A549 (cell line): Measurements from ENCODE around the gene ANTXR2. TPM values are rescaled to one million over a fixed set of nuclear protein-coding genes. Genes with fewer than 3 reads are reported as not detected.
A peak's percentile ranks its signal among the peaks of the same experiment; 100 is the strongest.

Experiments
- ATAC-seq, 2 experiments: fragments of 200-7000 bp in 1 of 2; fragments of >200 bp in 1 of 2; cut with Nextera tagmentation in 1 of 2; cut with Tn5 transposase in 1 of 2; 3 replicates each; pipeline versions ENCODE4 v1.8.0 to v1.9.1; 2018 to 2020; ENCODE audit warnings: mild to moderate bottlenecking in 1 of 2, moderate library complexity in 1 of 2
- CTCF ChIA-PET: fragments of 300-600 bp; sonication (Branson Sonifier 250); formaldehyde crosslinking; extraction: SDS; loops from one replicate; lab custom pipeline; 2021; ENCODE audit warnings: antibody characterized with exemption, inconsistent platforms; lab: Yijun Ruan, JAX
- POLR2A ChIA-PET: fragments of 350-600 bp; formaldehyde crosslinking; extraction: SDS; loops from one replicate; lab custom pipeline; 2021; ENCODE audit warnings: antibody characterized with exemption, inconsistent platforms; lab: Yijun Ruan, JAX
- DNase-seq, 2 experiments: peaks; one replicate each; pipeline versions ENCODE4 v3.0.0 to v3.0.0-alpha.2; 2011 to 2016; ENCODE audit warnings: low read depth in 1 of 2, low spot score in 1 of 2
- FAIRE-seq: peaks from 2 replicates; lab custom pipeline; 2011; peaks lifted over from hg19 to GRCh38; lab: Jason Lieb, UNC
- H3K27ac ChIP-seq, 2 experiments: fragments of >200 bp; sonication (Bioruptor Twin); formaldehyde crosslinking; 3 replicates each; pipeline ENCODE4 v1.5.1; 2016 to 2017
- H3K4me1 ChIP-seq: fragments of >200 bp; sonication (Bioruptor Twin); formaldehyde crosslinking; 3 replicates; pipeline ENCODE4 v1.6.1; 2016
- H3K4me2 ChIP-seq: fragments of >200 bp; sonication (Bioruptor Twin); formaldehyde crosslinking; 3 replicates; pipeline ENCODE4 v1.6.1; 2016
- H3K4me3 ChIP-seq: fragments of >200 bp; sonication (Bioruptor Twin); formaldehyde crosslinking; 3 replicates; pipeline ENCODE4 v1.5.1; 2016
- H3K9me3 ChIP-seq: fragments of >200 bp; sonication (Bioruptor Twin); formaldehyde crosslinking; 3 replicates; pipeline ENCODE4 v1.6.1; 2016
- BHLHE40 ChIP-seq: IDR thresholded peaks from 2 replicates; pipeline ENCODE4 v1.6.1; 2012; ENCODE audit warnings: low read depth, low read length, inconsistent platforms
- CBX8 ChIP-seq: fragments of 200-600 bp; sonication (generic); IDR thresholded peaks from 2 replicates; pipeline ENCODE4 v1.6.1; 2016
- CHD4 ChIP-seq: fragments of 200-600 bp; sonication (generic); IDR thresholded peaks from 2 replicates; pipeline ENCODE4 v1.6.1; 2016; ENCODE audit warnings: antibody characterized with exemption, mild to moderate bottlenecking, borderline replicate concordance
- EHF ChIP-seq: fragments of 250-450 bp; sonication (Bioruptor Pico); IDR thresholded peaks from 2 replicates; pipeline ENCODE4 v1.5.0; 2020; ENCODE audit warnings: mild to moderate bottlenecking
- EHMT2 ChIP-seq: fragments of 200-600 bp; sonication (generic); IDR thresholded peaks from 2 replicates; pipeline ENCODE4 v1.6.1; 2016; ENCODE audit warnings: antibody characterized with exemption, low read depth, mild to moderate bottlenecking, moderate library complexity
- ESRRA ChIP-seq: fragments of 150-350 bp; IDR thresholded peaks from 2 replicates; pipeline ENCODE4 v1.6.1; 2014; ENCODE audit warnings: mild to moderate bottlenecking, low read length, borderline replicate concordance
- FOSL2 ChIP-seq, 2 experiments: fragments of 450-650 bp in 1 of 2; fragments of >200 bp in 1 of 2; sonication (Bioruptor Twin) in 1 of 2; formaldehyde crosslinking; IDR thresholded peaks; 2 replicates each; pipeline versions ENCODE4 v1.5.0 to v1.6.1; 2016 to 2020; ENCODE audit warnings: mild to moderate bottlenecking in 1 of 2, moderate library complexity in 1 of 2
- GATA3 ChIP-seq: IDR thresholded peaks from 2 replicates; pipeline ENCODE4 v1.6.1; 2012; ENCODE audit warnings: borderline replicate concordance
- HEYL ChIP-seq: fragments of 250-450 bp; sonication (Bioruptor Pico); IDR thresholded peaks from 2 replicates; pipeline ENCODE4 v1.8.0; 2021; ENCODE audit warnings: mild to moderate bottlenecking, moderate library complexity
- JUN ChIP-seq, 2 experiments: fragments of >200 bp; sonication (Bioruptor Twin); formaldehyde crosslinking; IDR thresholded peaks; 2 replicates in 1 of 2; 3 replicates in 1 of 2; pipeline ENCODE4 v1.6.1; 2016 to 2017
- JUNB ChIP-seq: fragments of >200 bp; sonication (Bioruptor Twin); formaldehyde crosslinking; IDR thresholded peaks from 2 replicates; pipeline ENCODE4 v1.6.1; 2016
- KDM1A ChIP-seq: fragments of 200-600 bp; sonication (generic); IDR thresholded peaks from 2 replicates; pipeline ENCODE4 v1.6.1; 2016; ENCODE audit warnings: low read depth, mild to moderate bottlenecking
- MAFK ChIP-seq: fragments of 450-650 bp; IDR thresholded peaks from 2 replicates; pipeline ENCODE4 v1.6.1; 2014; ENCODE audit not compliant: partially characterized antibody
- MAZ ChIP-seq: fragments of 150-350 bp; IDR thresholded peaks from 2 replicates; pipeline ENCODE4 v1.6.1; 2014; ENCODE audit warnings: antibody characterized with exemption, low read depth, low read length, borderline replicate concordance
- NPAS2 ChIP-seq: fragments of 250-450 bp; sonication (Bioruptor Pico); IDR thresholded peaks from 2 replicates; pipeline ENCODE4 v1.8.0; 2022; ENCODE audit warnings: mild to moderate bottlenecking, moderate library complexity, borderline replicate concordance
- NR3C1 ChIP-seq: fragments of >200 bp; sonication (Bioruptor Twin); formaldehyde crosslinking; IDR thresholded peaks from 3 replicates; pipeline ENCODE4 v1.6.1; 2017
- PHF8 ChIP-seq: fragments of 200-600 bp; sonication (generic); IDR thresholded peaks from 2 replicates; pipeline ENCODE4 v1.6.1; 2016; ENCODE audit warnings: low read depth, mild to moderate bottlenecking, antibody characterized with exemption, moderate library complexity, borderline replicate concordance
- POLR2AphosphoS2 ChIP-seq: conservative IDR thresholded peaks from 2 replicates; pipeline ENCODE4 v1.6.1; 2012; ENCODE audit warnings: low read length, improper control_type of control experiment, inconsistent platforms
- RFX5 ChIP-seq: fragments of 450-650 bp; IDR thresholded peaks from 2 replicates; pipeline ENCODE4 v1.7.1; 2014; ENCODE audit warnings: antibody characterized with exemption, mild to moderate bottlenecking, moderate library complexity
- TFCP2L1 ChIP-seq: fragments of 250-450 bp; sonication (Bioruptor Pico); IDR thresholded peaks from 2 replicates; pipeline ENCODE4 v1.5.0; 2021; ENCODE audit warnings: mild to moderate bottlenecking
- TP53 ChIP-seq: fragments of 250-450 bp; sonication (Bioruptor Pico); IDR thresholded peaks from 2 replicates; pipeline ENCODE4 v1.5.0; 2021; ENCODE audit warnings: mild to moderate bottlenecking, moderate library complexity
- ZC3H11A ChIP-seq: fragments of 450-650 bp; IDR thresholded peaks from 2 replicates; pipeline ENCODE4 v1.6.1; 2014; ENCODE audit warnings: antibody characterized with exemption, mild to moderate bottlenecking
- ZFP36 ChIP-seq: fragments of 450-650 bp; IDR thresholded peaks from 2 replicates; pipeline ENCODE4 v1.6.1; 2014; ENCODE audit warnings: borderline replicate concordance; ENCODE audit not compliant: partially characterized antibody
- ZSCAN20 ChIP-seq: fragments of 250-450 bp; sonication (Bioruptor Pico); IDR thresholded peaks from 2 replicates; pipeline ENCODE4 v1.8.0; 2022; ENCODE audit warnings: mild to moderate bottlenecking, moderate library complexity
- WGBS: methylation state at CpG from one replicate; pipeline ENCODE4 v1.1.6; 2017; ENCODE audit errors: missing lambda C conversion rate; 5-methylcytosine and 5-hydroxymethylcytosine counted together
- polyA plus RNA-seq, 4 experiments: library from polyadenylated mRNA; depleted of rRNA in 3 of 4; stranded (reverse); fragments of >200 nt; fragmentation: RNase III in 1 of 4; extraction: RNeasy Plus Mini Kit Qiagen cat#74134 plus additional on column Dnase treatment in 1 of 4; gene quantifications; 2 replicates in 3 of 4; 3 replicates in 1 of 4; pipeline ENCODE4 v1.2.3, GENCODE V29; 2011 to 2017
- TF ChIP-seq, protein P1 (sequence below): IDR thresholded peaks from 2 replicates; pipeline ENCODE4 v1.6.1; 2012
- TF ChIP-seq, protein P2 (sequence below): fragments of 450-650 bp; IDR thresholded peaks from 2 replicates; pipeline ENCODE4 v1.6.1; 2014; ENCODE audit warnings: antibody characterized with exemption
- TF ChIP-seq, protein P3 (sequence below): fragments of 250-450 bp; sonication (Bioruptor Pico); IDR thresholded peaks from 2 replicates; pipeline ENCODE4 v1.5.0; 2020; ENCODE audit warnings: low read depth, mild to moderate bottlenecking, moderate library complexity
- TF ChIP-seq, protein P4 (sequence below): fragments of 250-450 bp; sonication (Bioruptor Pico); IDR thresholded peaks from 2 replicates; pipeline ENCODE4 v1.5.0; 2021; ENCODE audit warnings: mild to moderate bottlenecking, moderate library complexity, borderline replicate concordance
- TF ChIP-seq, protein P5 (sequence below): fragments of 150-350 bp; IDR thresholded peaks from 2 replicates; pipeline ENCODE4 v1.6.1; 2014; ENCODE audit warnings: low read depth, mild to moderate bottlenecking, low read length
- TF ChIP-seq, protein P6 (sequence below): fragments of >200 bp; sonication (Bioruptor Twin); formaldehyde crosslinking; IDR thresholded peaks from 3 replicates; pipeline ENCODE4 v1.6.1; 2016

ANTXR2 gene
- polyA plus RNA-seq, 2 of the 4 experiments (the other 2 are of a cell fraction): 2.3 to 3.0 TPM

DNA sequence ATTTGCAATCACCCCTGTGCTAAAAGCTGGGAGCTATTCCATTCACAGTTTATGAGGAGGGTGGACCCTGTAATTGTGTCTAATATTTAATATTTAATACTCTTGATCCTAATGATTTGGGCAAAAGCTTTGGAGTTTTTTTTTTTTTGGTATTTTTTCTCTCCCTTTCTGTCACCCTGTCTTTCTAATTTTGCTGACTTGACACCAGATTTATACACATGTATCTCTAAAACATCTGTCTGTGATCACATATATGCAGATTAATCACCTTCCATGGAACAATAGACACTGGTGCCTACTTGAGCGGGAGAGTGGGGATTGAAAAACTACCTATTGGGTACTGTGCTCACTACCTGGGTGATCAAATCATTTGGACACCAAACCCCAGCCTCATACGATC lies 18.7 kb upstream of the ANTXR2 start:
- ChIA-PET CTCF (no interaction called here), POLR2A (no interaction called here)
- DNase-seq (no peak), ATAC-seq (no peak), FAIRE-seq (no peak)
- H3K4me2 ChIP-seq: no peak overlapping the region
- no peak overlapping the region for H3K27ac ChIP-seq
- 46% methylated on average over 2 of the region's 2 CpGs for WGBS
- TF ChIP-seq RFX5 (no peak), MAFK (peak; percentile 31), JUN (IDR thresholded peaks at IDR 0.05) (no peak)
- no peak overlapping the region for H3K4me3 ChIP-seq
- H3K4me1 ChIP-seq: no peaks in the 10 kb centered on the region
- H3K9me3 ChIP-seq: no peaks in the 10 kb centered on the region

DNA sequence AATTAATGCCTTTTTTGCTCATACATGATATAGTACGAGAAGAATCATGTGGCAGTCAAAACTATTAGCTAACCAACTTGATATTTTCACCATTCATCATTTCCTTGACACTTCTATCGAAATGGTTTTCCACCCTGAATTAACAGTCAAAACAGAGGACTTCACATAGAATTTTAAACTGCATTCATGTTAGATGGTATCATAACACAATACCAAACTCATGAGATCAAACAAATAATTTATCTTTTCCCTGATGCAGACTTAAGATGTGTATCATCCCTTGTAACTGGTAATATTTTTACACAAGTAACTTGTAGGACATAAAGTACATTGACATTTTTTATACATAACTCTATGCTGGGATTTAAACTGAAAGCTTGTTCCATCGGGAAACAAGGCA lies 18.2 kb upstream of the ANTXR2 start:
- TF ChIP-seq EHMT2 (no peak), ZSCAN20 (no peak), JUNB (no peak), TP53 (CRISPR knock-in tag) (no peak), ZFP36 (no peak), ZC3H11A (no peak), HEYL (CRISPR knock-in tag) (no peak), GATA3 (no peak), TFCP2L1 (CRISPR knock-in tag) (no peak), EHF (CRISPR knock-in tag) (no peak), CHD4 (no peak), MAZ (no peak), FOSL2 (IDR thresholded peaks at IDR 0.05) (no peak), FOSL2 (CRISPR knock-in tag; IDR thresholded peaks at IDR 0.05) (no peak), BHLHE40 (no peak), NR3C1 (no peak), PHF8 (no peak)
- TF ChIP-seq, protein P1, sequence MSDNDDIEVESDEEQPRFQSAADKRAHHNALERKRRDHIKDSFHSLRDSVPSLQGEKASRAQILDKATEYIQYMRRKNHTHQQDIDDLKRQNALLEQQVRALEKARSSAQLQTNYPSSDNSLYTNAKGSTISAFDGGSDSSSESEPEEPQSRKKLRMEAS: no peak
- TF ChIP-seq, protein P2, sequence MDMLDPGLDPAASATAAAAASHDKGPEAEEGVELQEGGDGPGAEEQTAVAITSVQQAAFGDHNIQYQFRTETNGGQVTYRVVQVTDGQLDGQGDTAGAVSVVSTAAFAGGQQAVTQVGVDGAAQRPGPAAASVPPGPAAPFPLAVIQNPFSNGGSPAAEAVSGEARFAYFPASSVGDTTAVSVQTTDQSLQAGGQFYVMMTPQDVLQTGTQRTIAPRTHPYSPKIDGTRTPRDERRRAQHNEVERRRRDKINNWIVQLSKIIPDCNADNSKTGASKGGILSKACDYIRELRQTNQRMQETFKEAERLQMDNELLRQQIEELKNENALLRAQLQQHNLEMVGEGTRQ: no peak
- TF ChIP-seq, protein P3, sequence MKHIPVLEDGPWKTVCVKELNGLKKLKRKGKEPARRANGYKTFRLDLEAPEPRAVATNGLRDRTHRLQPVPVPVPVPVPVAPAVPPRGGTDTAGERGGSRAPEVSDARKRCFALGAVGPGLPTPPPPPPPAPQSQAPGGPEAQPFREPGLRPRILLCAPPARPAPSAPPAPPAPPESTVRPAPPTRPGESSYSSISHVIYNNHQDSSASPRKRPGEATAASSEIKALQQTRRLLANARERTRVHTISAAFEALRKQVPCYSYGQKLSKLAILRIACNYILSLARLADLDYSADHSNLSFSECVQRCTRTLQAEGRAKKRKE (CRISPR knock-in tag): no peak
- TF ChIP-seq, protein P4, sequence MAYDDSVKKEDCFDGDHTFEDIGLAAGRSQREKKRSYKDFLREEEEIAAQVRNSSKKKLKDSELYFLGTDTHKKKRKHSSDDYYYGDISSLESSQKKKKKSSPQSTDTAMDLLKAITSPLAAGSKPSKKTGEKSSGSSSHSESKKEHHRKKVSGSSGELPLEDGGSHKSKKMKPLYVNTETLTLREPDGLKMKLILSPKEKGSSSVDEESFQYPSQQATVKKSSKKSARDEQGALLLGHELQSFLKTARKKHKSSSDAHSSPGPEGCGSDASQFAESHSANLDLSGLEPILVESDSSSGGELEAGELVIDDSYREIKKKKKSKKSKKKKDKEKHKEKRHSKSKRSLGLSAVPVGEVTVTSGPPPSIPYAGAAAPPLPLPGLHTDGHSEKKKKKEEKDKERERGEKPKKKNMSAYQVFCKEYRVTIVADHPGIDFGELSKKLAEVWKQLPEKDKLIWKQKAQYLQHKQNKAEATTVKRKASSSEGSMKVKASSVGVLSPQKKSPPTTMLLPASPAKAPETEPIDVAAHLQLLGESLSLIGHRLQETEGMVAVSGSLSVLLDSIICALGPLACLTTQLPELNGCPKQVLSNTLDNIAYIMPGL (CRISPR knock-in tag): no peak
- CTCF ChIA-PET: no interaction called here
- no peak for DNase-seq
- Histone ChIP-seq H3K4me1 (no peaks in the 10 kb centered on the region), H3K9me3 (no peaks in the 10 kb centered on the region), H3K4me2 (no peak overlapping the region), H3K4me3 (no peak overlapping the region), H3K27ac (no peak overlapping the region)
- WGBS: 20% methylated on average over 3 of the region's 3 CpGs
- no peak for FAIRE-seq
- POLR2A ChIA-PET: no interaction called here
- ATAC-seq: no peak

DNA sequence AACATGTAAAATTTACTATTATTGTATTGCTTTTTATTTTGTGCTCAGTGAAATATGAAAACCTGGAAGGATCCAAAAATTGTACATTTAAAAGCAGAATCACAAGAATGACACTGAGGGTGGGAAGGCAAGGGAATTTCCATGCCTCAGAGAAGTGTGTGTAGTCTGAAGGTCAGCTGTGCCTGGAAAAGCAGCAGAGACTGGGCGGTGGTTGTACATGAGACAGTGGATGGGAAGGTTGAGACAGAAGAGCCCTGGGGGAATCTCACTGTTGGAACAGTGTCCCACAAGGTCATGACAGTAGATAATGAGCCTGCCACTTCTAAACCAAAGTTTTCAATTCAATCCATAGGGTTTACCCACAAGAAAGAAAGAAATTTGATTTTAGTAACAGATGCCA lies 17.1 kb upstream of the ANTXR2 start:
- DNase-seq: no peak
- Histone ChIP-seq H3K4me2 (no peak overlapping the region), H3K4me1 (no peaks in the 10 kb centered on the region), H3K27ac (no peak overlapping the region), H3K4me3 (no peak overlapping the region), H3K9me3 (no peaks in the 10 kb centered on the region)
- WGBS: 56% methylated on average over 1 of the region's 1 CpG
- ChIA-PET POLR2A (no interaction called here), CTCF (no interaction called here)
- ATAC-seq: no peak
- no peak for FAIRE-seq
- TF ChIP-seq, protein P5, sequence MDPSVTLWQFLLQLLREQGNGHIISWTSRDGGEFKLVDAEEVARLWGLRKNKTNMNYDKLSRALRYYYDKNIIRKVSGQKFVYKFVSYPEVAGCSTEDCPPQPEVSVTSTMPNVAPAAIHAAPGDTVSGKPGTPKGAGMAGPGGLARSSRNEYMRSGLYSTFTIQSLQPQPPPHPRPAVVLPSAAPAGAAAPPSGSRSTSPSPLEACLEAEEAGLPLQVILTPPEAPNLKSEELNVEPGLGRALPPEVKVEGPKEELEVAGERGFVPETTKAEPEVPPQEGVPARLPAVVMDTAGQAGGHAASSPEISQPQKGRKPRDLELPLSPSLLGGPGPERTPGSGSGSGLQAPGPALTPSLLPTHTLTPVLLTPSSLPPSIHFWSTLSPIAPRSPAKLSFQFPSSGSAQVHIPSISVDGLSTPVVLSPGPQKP: no peak
- no peak for TF ChIP-seq ESRRA
- TF ChIP-seq KDM1A: no peak
- TF ChIP-seq, protein P6, sequence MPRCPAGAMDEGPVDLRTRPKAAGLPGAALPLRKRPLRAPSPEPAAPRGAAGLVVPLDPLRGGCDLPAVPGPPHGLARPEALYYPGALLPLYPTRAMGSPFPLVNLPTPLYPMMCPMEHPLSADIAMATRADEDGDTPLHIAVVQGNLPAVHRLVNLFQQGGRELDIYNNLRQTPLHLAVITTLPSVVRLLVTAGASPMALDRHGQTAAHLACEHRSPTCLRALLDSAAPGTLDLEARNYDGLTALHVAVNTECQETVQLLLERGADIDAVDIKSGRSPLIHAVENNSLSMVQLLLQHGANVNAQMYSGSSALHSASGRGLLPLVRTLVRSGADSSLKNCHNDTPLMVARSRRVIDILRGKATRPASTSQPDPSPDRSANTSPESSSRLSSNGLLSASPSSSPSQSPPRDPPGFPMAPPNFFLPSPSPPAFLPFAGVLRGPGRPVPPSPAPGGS: no peak
- no peak for TF ChIP-seq POLR2AphosphoS2
- TF ChIP-seq CBX8: no peak
- TF ChIP-seq EHF (CRISPR knock-in tag): no peak
- TF ChIP-seq, protein P3 (CRISPR knock-in tag): no peak
- no peak for TF ChIP-seq MAFK
- no peak for TF ChIP-seq NPAS2 (CRISPR knock-in tag)
